Measurements from ENCODE around the gene BOC.

GRCh38 chr3:113174801-113175485 is 36.4 kb upstream of the BOC start:
- no peak for TF ChIP-seq CTCF (conservative IDR thresholded peaks at IDR 0.05; ENCODE audit: low read length)
- TF ChIP-seq EZH2phosphoT487 (IDR thresholded peaks at IDR 0.05; ENCODE audit: borderline replicate concordance, low read depth, low read length): no peak

Data from OCI-LY7 (cell line).